GM12801 (cell line): ENCODE measurements around the gene KCNMA1.

Experiments
- TF ChIP-seq, protein P1 (sequence below): IDR thresholded peaks from one replicate; pipeline ENCODE4 v1.5.1; 2011; ENCODE audit warnings: control low read depth; ENCODE audit not compliant: insufficient read length; ENCODE audit errors: extremely low read depth

Gene KCNMA1

DNA sequence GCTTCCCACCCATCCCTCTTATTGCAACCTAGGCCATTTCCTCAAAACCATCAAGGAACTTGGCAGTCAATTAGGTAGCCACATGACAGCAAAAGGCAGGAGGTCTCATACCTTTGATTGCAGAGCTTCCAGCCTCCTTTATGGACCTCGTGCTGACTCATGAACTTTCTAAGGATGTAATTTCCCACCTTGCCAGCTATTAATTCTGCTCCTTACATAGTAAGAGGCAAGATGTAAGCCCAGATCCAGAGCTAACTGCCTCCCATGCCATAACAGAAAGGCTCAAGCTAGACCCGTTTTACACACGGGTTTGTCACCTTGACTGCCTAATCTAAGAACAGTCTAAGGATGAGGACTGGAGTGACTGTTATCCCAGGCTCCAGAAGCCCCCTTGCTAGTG lies 565.7 kb downstream of the KCNMA1 start:
- TF ChIP-seq, protein P1, sequence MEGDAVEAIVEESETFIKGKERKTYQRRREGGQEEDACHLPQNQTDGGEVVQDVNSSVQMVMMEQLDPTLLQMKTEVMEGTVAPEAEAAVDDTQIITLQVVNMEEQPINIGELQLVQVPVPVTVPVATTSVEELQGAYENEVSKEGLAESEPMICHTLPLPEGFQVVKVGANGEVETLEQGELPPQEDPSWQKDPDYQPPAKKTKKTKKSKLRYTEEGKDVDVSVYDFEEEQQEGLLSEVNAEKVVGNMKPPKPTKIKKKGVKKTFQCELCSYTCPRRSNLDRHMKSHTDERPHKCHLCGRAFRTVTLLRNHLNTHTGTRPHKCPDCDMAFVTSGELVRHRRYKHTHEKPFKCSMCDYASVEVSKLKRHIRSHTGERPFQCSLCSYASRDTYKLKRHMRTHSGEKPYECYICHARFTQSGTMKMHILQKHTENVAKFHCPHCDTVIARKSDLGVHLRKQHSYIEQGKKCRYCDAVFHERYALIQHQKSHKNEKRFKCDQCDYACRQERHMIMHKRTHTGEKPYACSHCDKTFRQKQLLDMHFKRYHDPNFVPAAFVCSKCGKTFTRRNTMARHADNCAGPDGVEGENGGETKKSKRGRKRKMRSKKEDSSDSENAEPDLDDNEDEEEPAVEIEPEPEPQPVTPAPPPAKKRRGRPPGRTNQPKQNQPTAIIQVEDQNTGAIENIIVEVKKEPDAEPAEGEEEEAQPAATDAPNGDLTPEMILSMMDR, result no peak

DNA sequence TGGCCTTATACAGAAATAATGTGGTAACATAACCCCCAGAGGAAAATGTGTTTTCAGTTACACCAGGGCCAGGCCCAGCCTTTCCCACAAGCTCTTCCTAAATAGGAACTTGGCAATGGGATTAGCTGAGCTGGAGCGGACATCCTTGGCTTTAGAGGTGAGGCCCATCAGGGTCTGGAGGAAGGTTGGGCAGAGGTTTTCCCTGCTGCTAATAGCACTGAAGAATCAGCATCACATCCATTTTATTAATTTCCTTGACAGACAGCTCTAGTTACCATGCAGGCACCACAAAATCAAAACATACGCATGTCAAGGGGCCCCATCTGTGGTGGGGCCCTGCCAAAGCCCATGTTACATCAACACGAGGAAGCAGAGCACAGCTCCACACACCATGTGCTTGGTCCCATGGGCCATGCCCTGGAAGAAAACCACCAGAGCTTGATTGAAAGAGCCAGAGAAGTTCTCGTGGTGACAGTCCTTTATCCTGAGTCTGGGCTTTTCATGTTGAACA lies 566.6 kb downstream of the KCNMA1 start:
- TF ChIP-seq, protein P1, result no peak

DNA sequence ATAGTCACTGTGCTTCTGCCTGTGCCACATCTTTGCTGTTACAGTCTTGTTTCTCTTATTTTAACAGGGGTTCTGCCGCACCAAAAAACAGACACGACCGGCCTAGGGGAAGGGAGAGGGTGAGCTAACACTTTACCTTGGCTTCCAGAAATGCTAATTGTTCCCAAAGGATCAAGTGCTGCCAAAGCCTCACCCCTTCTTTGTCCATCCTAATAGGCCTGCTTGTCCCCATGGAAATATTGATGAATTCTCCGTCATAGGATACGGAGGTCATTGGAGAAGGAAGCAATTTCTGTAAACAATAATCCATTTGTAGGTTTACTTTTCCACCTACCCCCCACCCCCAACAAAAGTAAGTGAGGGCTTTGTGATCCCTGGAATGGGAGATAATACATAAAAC lies 567.3 kb downstream of the KCNMA1 start:
- TF ChIP-seq, protein P1, result no peak

DNA sequence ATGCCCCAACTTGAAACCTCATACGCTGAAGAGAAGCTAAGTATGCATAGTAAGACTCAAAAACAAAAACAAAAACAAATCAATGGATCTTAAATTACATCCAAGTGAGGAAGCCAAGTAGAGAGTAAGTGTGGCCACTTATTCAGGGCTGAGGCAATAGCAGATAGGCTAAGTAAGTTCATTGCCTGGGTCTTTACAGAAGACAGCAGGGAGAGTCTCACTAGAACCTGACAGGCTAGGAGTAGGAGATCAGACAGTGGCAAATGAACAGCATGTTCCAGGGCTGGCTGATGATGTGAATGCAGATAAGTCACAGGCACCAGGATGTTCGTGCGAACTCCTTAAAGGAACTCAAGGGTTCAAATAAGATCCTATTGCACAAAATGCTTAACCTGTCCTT lies 568.6 kb downstream of the KCNMA1 start:
- TF ChIP-seq, protein P1, result no peak

DNA sequence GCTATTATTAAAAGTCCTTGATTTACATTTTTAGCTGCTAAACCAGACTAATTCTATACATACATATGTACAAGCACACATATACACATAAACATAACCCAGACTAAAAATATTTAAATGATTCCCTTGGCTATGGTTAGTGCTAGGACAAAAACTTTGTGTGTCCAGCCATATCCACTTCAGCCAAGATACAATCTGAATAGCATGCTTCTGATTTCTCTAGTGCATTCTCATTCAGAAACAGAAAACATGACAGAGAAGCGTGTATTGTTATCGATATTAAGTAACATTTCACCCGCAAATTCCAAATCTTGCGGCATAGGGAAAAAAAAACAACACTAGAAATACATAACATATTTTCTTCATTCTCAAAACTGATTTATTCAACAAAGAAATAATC lies 569.3 kb downstream of the KCNMA1 start:
- TF ChIP-seq, protein P1, result no peak

DNA sequence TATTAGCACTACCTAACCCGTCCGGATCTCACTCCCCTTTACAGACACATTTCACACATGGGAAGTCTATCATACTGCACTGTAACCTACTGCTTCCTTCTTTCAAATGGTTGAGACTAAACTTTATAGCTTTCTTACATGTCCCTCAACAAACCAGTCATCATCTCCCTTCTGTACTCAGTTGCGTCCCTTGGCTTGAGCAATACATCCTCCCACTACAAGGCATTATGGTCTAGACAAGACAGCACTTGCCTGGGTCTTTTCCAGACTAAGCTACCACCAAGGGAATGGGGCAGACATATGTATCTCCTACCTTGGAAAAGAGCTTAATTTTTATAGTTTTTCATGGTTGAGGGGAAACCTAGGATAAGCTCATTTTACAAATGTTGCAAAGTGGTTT lies 575.2 kb downstream of the KCNMA1 start:
- TF ChIP-seq, protein P1, result no peak

DNA sequence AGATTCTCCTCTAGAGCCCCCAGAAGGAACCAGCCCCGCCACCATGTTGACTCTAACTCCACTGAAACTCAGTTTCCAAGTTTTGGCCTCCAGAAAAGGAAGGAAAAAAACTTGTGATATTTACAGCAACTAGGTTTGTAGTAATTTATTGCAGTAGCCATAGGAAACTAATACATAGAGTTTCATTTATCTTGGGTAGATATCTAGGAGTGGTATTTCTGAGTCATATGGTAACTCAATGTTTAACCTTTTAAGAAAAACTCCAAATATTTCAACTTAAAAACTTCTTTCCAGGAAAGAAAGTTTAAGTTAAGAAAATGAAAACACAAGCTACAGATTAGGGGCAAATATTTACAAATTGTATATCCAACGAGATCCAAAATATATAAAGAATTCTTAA lies 576.7 kb downstream of the KCNMA1 start:
- TF ChIP-seq, protein P1, result no peak

DNA sequence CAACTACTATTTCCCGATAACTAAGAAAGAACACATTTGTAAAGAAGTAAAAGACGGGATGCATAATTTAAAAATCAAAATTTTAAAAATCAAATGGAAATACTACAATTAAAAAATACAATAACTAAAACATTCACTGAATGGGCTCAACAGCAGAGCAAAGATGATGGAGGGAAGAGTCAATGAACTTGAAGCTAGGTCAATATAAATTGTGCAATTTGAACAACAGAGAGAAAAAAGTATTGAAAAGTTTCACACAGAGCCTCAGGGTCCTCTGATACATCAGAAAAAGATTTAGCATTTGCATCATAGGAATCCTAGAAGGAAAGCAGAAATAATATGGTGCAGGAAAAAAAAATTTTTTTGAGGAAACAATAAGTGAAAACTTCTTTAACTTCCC lies 581.0 kb downstream of the KCNMA1 start:
- TF ChIP-seq, protein P1, result no peak
